Epithelial cell of prostate (primary cell): ENCODE measurements around the gene ABCC6.

Experiments
- DNase-seq: peaks from one replicate; pipeline ENCODE4 v3.0.0-alpha.2; 2011; ENCODE audit warnings: low read depth, low spot score
- H3K27ac ChIP-seq: fragments of 450-650 bp; 2 replicates; pipeline ENCODE4 v1.5.1; 2017; ENCODE audit warnings: mild to moderate bottlenecking

The ABCC6 gene

DNA sequence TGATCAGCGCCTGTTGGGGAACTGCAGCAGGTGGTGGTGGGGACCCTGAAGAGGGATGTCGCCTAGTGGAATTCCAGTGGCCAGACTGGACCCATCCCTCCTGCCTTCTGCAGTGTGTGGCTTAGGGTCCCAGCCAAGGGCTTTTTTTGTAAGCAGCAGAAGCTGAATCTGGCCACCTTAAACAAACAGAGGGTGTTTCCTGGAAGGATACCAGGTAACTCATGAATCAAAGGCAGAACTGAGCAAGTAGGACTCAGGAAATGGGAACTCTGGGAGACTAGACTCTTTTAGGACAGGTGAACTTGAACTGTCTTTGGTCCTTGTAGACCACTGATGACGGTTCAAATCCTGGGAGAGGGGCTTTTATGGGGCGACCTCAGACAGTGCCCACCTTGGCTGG, 124.0 kb downstream of the ABCC6 start:
- H3K27ac ChIP-seq, result no peak overlapping the region
- no peak for DNase-seq
